GM21529 (cell line): ENCODE data around the gene CAMK1G.

Experiments used
- ATAC-seq: cut with Tn5 transposase; IDR thresholded peaks from one replicate; pipeline ENCODE4 v1.9.1; 2021; ENCODE audit not compliant: unreplicated experiment

CAMK1G gene

GRCh38 chr1:209564849-209565248 is 18.7 kb upstream of the CAMK1G start:
- no peak for ATAC-seq

GRCh38 chr1:209565759-209566678 is 17.5 kb upstream of the CAMK1G start:
- peak; percentile 94 for ATAC-seq

- ATAC-seq: no peak
These were observed 15.8 kb upstream of the CAMK1G start for GRCh38 chr1:209567698-209568175.

- ATAC-seq: no peak
These were observed 13.9 kb upstream of the CAMK1G start for GRCh38 chr1:209569455-209570207.

GRCh38 chr1:209570743-209571142 is 12.8 kb upstream of the CAMK1G start:
- no peak for ATAC-seq

GRCh38 chr1:209576392-209577197 is 6.9 kb upstream of the CAMK1G start:
- ATAC-seq: peak; percentile 91

GRCh38 chr1:209577346-209577745 is 6.2 kb upstream of the CAMK1G start:
- ATAC-seq: no peak

- no peak for ATAC-seq
These were observed 2.9 kb upstream of the CAMK1G start for GRCh38 chr1:209580577-209580976.

- ATAC-seq: no peak
These were observed 738 bp downstream of the CAMK1G start for GRCh38 chr1:209584231-209584672.

- ATAC-seq: no peak
These were observed 1.7 kb downstream of the CAMK1G start for GRCh38 chr1:209585197-209585596.

GRCh38 chr1:209585672-209586071 is 2.2 kb downstream of the CAMK1G start:
- ATAC-seq: no peak

- ATAC-seq: no peak
These were observed 2.8 kb downstream of the CAMK1G start for GRCh38 chr1:209586221-209586740.

GRCh38 chr1:209587789-209588188 is 4.3 kb downstream of the CAMK1G start:
- ATAC-seq: no peak

GRCh38 chr1:209589440-209589839 is 5.9 kb downstream of the CAMK1G start:
- ATAC-seq: no peak

- ATAC-seq: no peak
These were observed 6.3 kb downstream of the CAMK1G start for GRCh38 chr1:209589863-209590262.

- ATAC-seq: no peak
These were observed 6.9 kb downstream of the CAMK1G start for GRCh38 chr1:209590405-209590804.

- ATAC-seq: no peak
These were observed 10.2 kb downstream of the CAMK1G start for GRCh38 chr1:209593747-209594146.

- no peak for ATAC-seq
These were observed 10.9 kb downstream of the CAMK1G start for GRCh38 chr1:209594440-209594839.

- ATAC-seq: no peak
These were observed 11.5 kb downstream of the CAMK1G start for GRCh38 chr1:209595028-209595427.

- ATAC-seq: no peak
These were observed 12.2 kb downstream of the CAMK1G start for GRCh38 chr1:209595599-209596285.
